ENCODE results near the gene TCIRG1.

DNA sequence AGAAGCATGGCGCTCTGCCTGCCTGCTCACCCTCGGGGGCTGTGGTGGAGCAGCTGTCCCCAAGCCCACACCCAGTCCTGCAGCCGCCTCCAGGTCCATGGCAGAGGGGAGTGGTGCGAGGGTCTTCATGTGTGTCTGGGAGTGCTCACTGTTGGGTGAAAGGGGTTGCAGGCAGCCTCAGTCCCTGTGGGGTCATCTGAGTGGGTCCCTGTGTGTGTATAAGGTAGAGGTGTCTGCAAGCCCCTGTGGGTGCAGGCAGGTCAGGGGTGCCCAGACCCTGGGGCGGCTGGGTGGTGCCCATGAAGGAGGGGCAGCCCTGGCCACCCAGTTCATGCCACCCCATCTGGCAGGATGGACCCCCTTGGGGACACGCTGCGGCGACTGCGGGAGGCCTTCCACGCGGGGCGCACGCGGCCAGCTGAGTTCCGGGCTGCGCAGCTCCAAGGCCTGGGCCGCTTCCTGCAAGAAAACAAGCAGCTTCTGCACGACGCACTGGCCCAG, 23.8 kb upstream of the TCIRG1 start:
- TF ChIP-seq, protein P1, sequence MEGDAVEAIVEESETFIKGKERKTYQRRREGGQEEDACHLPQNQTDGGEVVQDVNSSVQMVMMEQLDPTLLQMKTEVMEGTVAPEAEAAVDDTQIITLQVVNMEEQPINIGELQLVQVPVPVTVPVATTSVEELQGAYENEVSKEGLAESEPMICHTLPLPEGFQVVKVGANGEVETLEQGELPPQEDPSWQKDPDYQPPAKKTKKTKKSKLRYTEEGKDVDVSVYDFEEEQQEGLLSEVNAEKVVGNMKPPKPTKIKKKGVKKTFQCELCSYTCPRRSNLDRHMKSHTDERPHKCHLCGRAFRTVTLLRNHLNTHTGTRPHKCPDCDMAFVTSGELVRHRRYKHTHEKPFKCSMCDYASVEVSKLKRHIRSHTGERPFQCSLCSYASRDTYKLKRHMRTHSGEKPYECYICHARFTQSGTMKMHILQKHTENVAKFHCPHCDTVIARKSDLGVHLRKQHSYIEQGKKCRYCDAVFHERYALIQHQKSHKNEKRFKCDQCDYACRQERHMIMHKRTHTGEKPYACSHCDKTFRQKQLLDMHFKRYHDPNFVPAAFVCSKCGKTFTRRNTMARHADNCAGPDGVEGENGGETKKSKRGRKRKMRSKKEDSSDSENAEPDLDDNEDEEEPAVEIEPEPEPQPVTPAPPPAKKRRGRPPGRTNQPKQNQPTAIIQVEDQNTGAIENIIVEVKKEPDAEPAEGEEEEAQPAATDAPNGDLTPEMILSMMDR (IDR thresholded peaks at IDR 0.05; ENCODE audit: insufficient read depth, low read length, poor library complexity, severe bottlenecking) = no peak
- TF ChIP-seq EZH2phosphoT487 (conservative IDR thresholded peaks at IDR 0.05; ENCODE audit: low read length) = no peak

Measured in SU-DHL-6 (cell line).